ENCODE data around the gene SEPTIN8.

SEPTIN8 gene

DNA sequence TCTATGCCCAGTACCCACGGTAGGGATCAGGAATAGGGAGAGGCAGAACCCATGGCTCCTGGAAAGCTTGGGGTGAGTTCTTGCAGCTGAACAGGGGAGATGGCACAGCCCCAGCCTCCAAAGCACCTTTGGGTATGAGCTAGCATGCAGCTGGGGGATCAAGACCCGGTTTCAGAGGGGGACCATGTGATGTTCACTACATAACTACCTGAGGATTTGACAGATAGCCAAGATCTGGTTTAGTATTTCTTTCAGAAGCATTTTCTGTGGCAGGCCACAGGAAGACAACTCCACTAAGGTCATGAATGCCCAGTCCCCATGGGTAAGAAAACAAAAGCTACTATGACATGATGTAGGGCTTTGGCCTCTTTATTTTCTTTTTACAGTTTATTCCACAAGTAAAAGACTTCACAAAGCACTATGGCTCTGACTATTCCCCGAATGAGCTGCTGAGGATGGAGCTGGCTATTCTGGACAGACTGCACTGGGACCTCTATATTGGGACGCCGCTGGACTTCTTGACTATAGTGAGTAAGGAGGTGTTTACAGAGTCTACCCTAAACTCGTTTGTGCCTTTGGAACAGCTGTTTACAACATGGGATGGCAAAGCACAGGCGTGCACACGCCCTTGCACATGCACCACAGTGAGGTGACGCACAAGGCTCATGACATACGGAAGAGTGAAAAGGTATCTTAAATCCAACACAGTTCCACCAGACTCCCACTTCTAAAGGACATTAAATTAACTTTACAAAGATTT lies 26.4 kb downstream of the SEPTIN8 start:
- Mint-ChIP-seq H3K27ac (no peak overlapping the region), H3K27me3 (peaks cover 49% of the 10 kb centered on the region), H3K4me3 (no peak overlapping the region), H3K4me1 (ENCODE audit: low read depth) (no peaks in the 10 kb centered on the region), H3K36me3 (ENCODE audit: low read depth) (peaks cover 9% of the 10 kb centered on the region), H3K9me3 (no peaks in the 10 kb centered on the region)
- intact Hi-C loops (cut with micrococcal nuclease), result no loop called here

DNA sequence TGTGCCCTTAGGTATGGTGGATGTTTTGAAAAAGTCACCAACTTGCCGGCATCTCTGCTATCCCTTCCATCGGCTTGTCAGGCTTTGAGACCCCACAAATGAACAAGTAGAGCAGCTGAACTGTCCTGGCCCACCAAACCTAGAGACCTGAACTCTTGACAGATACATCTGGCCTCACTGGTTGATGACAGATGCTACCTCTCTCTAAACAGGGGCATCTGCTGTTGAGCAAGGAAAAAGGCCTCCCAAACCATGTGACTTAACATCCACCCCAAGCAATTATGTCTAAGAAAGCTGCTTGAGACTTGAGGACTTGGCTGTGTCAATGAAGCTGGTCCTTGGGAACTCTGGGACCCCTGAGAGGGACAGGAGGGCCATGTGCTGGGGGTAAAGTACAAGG lies 27.5 kb downstream of the SEPTIN8 start:
- intact Hi-C loops (cut with micrococcal nuclease), result no loop called here
- Mint-ChIP-seq H3K9me3 (no peaks in the 10 kb centered on the region), H3K27ac (no peak overlapping the region), H3K4me3 (no peak overlapping the region), H3K36me3 (ENCODE audit: low read depth) (peaks cover 9% of the 10 kb centered on the region), H3K27me3 (peaks cover 59% of the 10 kb centered on the region), H3K4me1 (ENCODE audit: low read depth) (no peaks in the 10 kb centered on the region)

DNA sequence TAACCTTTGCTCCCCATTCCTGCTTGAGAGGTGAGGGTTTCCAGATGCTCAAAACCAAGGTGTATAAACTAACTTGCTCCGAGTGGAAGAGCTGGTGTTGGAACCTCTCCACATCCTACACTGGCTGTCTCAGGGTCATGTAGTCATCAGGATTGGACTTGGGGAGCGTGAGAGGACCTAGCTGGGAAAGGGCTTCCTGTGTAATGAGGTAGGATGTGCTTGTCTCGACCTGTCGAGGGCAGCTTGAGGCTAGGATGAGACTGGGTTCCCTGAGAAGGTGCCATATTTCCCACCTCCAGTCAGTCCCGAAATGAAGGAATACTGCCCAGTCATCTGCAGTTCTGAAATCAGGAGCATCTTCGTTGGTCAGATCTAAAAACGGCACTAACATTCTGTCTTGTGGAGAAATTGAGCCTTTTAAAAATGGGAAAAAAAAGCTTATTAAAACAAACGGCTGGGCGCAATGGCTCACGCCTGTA lies 28.5 kb downstream of the SEPTIN8 start:
- H3K4me3 Mint-ChIP-seq, result no peak overlapping the region
- no peaks in the 10 kb centered on the region for H3K9me3 Mint-ChIP-seq
- intact Hi-C loops (cut with micrococcal nuclease), result no loop called here
- H3K4me1 Mint-ChIP-seq (ENCODE audit: low read depth), result no peaks in the 10 kb centered on the region
- H3K27me3 Mint-ChIP-seq, result peaks cover 61% of the 10 kb centered on the region
- peaks cover 9% of the 10 kb centered on the region for H3K36me3 Mint-ChIP-seq (ENCODE audit: low read depth)
- no peak overlapping the region for H3K27ac Mint-ChIP-seq

DNA sequence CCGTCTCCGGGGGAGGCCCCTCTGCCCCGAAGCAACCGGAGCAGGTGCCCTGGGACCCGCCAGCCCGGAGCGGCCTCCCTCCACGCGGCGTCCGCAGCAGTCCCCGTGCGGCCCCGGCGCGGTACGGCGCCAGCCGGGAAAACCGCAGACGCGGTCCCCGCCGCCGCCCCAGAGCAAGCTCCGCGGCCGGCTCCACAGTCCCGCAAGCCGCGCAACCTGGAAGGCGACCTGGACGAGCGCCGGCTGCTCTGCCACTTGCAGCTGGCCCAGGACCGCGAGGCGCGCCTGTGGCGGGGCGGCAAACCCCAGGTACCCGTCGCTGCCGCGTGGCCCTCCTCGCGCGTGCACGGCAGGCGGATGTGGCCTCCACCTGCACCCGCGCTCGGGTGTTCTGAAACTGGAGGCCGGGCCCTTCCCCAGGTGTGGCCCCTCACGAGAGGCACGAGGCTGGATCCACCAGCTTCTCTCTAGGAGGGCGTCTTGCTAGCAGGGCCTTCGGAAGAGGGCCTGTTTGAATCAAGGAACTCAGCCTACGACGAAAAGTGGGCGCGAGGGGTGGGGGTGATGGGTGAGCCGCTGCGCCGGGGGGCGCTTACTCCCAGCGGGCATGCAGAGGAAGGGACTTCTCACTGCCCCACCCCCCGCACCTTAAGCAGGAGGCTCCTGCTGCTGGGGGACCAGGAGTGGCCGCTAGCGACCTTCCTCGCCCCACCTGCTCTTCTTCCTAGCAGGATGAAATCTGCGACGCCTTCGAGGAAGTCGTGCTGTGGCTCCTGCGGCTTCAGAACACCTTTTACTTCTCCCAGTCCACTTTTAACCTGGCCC lies 29.2 kb downstream of the SEPTIN8 start:
- no peak overlapping the region for H3K4me3 Mint-ChIP-seq
- peaks cover 67% of the 10 kb centered on the region for H3K27me3 Mint-ChIP-seq
- no peak overlapping the region for H3K27ac Mint-ChIP-seq
- H3K36me3 Mint-ChIP-seq (ENCODE audit: low read depth), result peaks cover 9% of the 10 kb centered on the region
- intact Hi-C loops (cut with micrococcal nuclease), result no loop called here
- no peaks in the 10 kb centered on the region for H3K9me3 Mint-ChIP-seq
- H3K4me1 Mint-ChIP-seq (ENCODE audit: low read depth), result no peaks in the 10 kb centered on the region

DNA sequence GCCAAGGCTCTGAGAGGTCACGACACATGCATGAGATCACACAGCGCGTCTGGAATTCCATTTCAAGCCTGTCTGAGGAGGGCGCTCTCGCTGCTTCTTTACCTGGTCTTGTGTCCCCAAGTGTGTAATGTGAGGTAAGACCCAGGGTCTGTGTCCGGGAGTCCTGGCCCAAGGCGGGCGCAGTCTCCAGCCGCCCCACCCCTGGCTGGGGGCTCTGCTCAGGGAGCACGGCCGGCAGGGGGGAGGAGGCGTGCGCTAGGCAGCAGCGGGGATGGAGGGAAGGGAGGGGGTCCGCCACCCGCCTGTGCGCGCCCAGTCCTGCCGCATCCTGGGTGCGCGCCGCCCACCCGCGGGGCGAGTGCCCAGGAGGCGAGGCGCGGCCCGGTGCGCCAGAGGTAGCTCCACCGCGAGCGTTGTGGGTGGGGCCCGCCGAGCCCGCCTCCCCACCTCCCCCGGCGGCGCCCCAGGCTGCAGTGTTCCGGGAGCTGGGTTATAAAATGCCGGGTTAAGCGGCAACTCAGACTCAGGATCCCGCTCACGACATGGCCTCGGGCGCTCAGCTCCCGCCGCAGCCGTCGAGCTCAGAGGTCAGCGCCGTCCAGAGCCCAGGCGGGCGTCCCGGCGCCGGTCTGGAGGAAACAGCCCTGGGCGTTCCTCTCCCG lies 30.0 kb downstream of the SEPTIN8 start, which contains the start of gene CCNI2:
Gene CCNI2 (plus strand): TSS at position 473 of the 662 bp plus-strand sequence. CDS start 70 bp downstream, at position 543.
- Mint-ChIP-seq H3K4me3 (no peak within 1 kb of the TSS), H3K27me3 (peaks cover 68% of the 10 kb centered on the region), H3K9me3 (peaks cover 4% of the 10 kb centered on the region), H3K27ac (no peak within 1 kb of the TSS), H3K4me1 (ENCODE audit: low read depth) (no peaks in the 10 kb centered on the region), H3K36me3 (ENCODE audit: low read depth) (peaks cover 8% of the 10 kb centered on the region)
- intact Hi-C loops (cut with micrococcal nuclease), result no loop called here

DNA sequence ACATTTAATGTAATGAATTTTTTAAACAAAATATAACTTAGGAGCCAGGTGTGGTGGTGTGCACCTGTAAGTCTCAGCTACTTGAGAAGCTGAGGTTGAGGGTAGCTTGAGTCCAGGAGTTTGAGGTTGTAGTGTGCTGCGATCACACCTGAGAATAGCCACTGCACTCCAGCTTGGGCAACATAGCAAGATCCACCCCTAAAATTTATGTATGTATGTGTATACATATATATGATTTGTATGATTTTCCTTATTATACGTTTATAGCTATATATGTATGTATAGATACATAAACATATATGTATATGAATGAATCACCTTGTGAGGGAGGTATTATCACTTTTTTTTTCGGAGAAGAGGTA lies 30.5 kb downstream of the SEPTIN8 start:
- no peak overlapping the region for H3K4me3 Mint-ChIP-seq
- no peak overlapping the region for H3K27ac Mint-ChIP-seq
- H3K4me1 Mint-ChIP-seq (ENCODE audit: low read depth), result no peaks in the 10 kb centered on the region
- H3K9me3 Mint-ChIP-seq, result peaks cover 5% of the 10 kb centered on the region
- intact Hi-C loops (cut with micrococcal nuclease), result no loop called here
- H3K36me3 Mint-ChIP-seq (ENCODE audit: low read depth), result peaks cover 2% of the 10 kb centered on the region
- peaks cover 71% of the 10 kb centered on the region for H3K27me3 Mint-ChIP-seq

DNA sequence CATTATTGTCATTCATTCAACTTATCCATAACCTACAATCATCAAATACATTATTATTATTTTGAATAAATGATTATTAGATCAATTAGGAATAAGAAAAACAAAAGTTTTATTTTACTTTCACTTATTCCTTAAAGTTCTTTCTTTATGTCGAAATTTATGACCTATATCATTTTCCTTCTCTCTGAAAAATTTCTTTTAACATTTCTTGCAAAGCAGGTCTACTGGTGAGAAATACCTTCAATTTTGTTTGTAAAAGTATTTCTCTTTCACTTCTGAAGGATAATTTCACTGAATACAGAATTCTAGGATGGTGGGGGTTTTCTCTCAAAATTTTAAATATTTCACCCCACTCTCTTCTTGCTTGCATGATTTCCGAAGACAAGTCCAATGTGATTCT lies 32.4 kb downstream of the SEPTIN8 start:
- peaks cover 5% of the 10 kb centered on the region for H3K9me3 Mint-ChIP-seq
- intact Hi-C loops (cut with micrococcal nuclease), result no loop called here

DNA sequence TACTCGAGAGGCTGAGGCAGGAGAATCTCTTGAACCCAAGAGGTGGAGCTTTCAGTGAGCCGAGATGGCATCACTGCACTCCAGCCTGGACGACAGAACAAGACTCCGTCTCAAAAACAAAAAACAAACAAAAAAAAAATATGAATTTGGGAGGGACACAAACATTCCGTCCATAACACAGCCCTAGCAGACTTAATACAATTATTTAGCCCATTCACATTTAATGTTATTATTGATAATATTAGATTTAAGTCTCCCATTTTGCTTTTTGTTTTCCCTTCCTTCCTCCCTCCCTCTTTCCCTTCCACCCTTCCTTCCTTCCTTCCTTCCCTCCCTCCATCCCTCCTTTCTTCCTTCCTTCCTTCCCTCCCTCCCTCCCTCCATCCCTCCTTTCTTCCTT lies 34.4 kb downstream of the SEPTIN8 start:
- Mint-ChIP-seq H3K36me3 (ENCODE audit: low read depth) (no peaks in the 10 kb centered on the region), H3K4me3 (no peak overlapping the region), H3K27me3 (peaks cover 66% of the 10 kb centered on the region), H3K27ac (no peak overlapping the region), H3K4me1 (ENCODE audit: low read depth) (peaks cover 7% of the 10 kb centered on the region), H3K9me3 (peaks cover 5% of the 10 kb centered on the region)
- intact Hi-C loops (cut with micrococcal nuclease), result no loop called here

More for the DNA sequence above, 32.4 kb downstream of the SEPTIN8 start:
- Mint-ChIP-seq H3K4me1 (ENCODE audit: low read depth) (no peaks in the 10 kb centered on the region), H3K27ac (no peak overlapping the region), H3K4me3 (no peak overlapping the region), H3K36me3 (ENCODE audit: low read depth) (no peaks in the 10 kb centered on the region), H3K27me3 (peaks cover 73% of the 10 kb centered on the region)

DNA sequence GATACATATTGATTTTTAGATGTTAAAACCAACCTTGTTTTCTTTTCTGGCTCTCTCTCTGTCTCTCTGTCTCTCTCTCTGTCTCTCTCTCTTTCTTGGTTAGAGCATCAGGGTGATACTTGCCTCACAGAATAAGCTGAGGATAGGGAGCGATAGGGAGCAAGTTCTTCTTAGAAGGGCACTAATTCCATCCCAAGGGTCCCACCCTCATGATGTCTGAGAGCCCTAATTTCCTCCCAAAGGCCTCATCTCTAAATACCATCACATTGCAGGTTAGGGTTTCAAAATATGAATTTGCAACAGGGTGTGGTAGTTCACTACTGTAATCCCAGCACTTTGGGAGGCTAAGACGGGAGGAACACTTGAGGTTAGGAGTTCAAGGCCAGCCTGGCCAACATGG lies 34.9 kb downstream of the SEPTIN8 start:
- intact Hi-C loops (cut with micrococcal nuclease), result no loop called here
- Mint-ChIP-seq H3K4me1 (ENCODE audit: low read depth) (peaks cover 10% of the 10 kb centered on the region), H3K9me3 (peaks cover 5% of the 10 kb centered on the region), H3K27me3 (peaks cover 63% of the 10 kb centered on the region), H3K4me3 (no peak overlapping the region), H3K36me3 (ENCODE audit: low read depth) (peaks cover 4% of the 10 kb centered on the region), H3K27ac (no peak overlapping the region)

DNA sequence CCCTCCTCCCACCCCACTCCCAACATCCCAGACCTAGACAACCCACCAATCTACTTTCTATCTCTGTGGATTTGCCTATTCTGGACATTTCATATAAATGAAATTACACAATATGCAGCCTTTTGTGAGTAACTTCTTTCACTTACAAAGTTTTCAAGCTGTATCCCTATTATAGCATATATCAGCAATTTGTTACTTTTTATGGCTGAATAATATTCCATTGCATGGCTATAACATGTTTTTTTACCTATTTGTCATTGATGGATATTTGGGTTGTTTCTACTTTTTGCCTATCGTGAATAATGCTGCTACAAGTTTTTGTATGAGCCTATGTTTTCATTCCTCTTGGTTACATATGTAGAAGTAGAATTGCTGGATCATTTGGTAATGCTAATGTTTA lies 37.8 kb downstream of the SEPTIN8 start:
- no peak overlapping the region for H3K4me3 Mint-ChIP-seq
- intact Hi-C loops (cut with micrococcal nuclease), result no loop called here
- peaks cover 5% of the 10 kb centered on the region for H3K9me3 Mint-ChIP-seq
- peaks cover 5% of the 10 kb centered on the region for H3K36me3 Mint-ChIP-seq (ENCODE audit: low read depth)
- H3K27ac Mint-ChIP-seq, result no peak overlapping the region
- peaks cover 47% of the 10 kb centered on the region for H3K27me3 Mint-ChIP-seq
- H3K4me1 Mint-ChIP-seq (ENCODE audit: low read depth), result peaks cover 10% of the 10 kb centered on the region

DNA sequence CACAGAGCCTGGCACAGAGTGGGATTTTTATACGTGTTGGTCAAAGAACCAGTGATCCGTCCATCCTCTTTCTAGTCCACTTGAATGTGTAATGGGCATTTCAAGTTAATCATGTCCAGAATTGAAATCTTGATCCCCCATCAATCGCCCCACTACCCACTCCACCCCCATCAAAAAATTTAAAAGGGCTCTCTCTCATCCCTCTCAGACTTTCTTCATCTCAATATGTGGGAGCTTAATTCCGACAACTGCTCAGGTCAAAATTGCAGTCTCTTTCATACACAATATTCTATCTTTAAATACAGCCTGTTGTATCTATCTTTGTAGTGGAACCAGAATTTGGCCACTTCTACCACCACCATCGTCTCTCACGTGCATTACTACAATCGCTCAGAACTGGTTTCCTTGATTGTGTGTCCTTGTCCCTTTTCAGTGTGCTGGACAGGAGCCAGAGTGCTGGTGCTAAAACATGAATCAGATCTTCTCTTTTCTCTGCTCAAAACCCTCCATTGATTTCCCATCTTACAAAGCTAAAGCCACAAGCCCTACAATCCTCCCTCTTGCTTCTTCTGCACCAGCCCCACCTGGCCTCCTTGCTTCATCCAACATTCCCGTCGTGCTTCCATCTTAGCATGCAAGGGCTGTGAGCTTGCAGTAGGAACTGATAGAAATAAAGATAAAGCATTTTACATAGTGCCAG lies 38.9 kb downstream of the SEPTIN8 start:
- H3K9me3 Mint-ChIP-seq, result peaks cover 5% of the 10 kb centered on the region
- peaks cover 5% of the 10 kb centered on the region for H3K36me3 Mint-ChIP-seq (ENCODE audit: low read depth)
- H3K4me1 Mint-ChIP-seq (ENCODE audit: low read depth), result peaks cover 10% of the 10 kb centered on the region
- H3K4me3 Mint-ChIP-seq, result peak overlapping the region; percentile 85
- H3K27ac Mint-ChIP-seq, result no peak overlapping the region
- H3K27me3 Mint-ChIP-seq, result peaks cover 42% of the 10 kb centered on the region
- intact Hi-C loops (cut with micrococcal nuclease), result no loop called here

DNA sequence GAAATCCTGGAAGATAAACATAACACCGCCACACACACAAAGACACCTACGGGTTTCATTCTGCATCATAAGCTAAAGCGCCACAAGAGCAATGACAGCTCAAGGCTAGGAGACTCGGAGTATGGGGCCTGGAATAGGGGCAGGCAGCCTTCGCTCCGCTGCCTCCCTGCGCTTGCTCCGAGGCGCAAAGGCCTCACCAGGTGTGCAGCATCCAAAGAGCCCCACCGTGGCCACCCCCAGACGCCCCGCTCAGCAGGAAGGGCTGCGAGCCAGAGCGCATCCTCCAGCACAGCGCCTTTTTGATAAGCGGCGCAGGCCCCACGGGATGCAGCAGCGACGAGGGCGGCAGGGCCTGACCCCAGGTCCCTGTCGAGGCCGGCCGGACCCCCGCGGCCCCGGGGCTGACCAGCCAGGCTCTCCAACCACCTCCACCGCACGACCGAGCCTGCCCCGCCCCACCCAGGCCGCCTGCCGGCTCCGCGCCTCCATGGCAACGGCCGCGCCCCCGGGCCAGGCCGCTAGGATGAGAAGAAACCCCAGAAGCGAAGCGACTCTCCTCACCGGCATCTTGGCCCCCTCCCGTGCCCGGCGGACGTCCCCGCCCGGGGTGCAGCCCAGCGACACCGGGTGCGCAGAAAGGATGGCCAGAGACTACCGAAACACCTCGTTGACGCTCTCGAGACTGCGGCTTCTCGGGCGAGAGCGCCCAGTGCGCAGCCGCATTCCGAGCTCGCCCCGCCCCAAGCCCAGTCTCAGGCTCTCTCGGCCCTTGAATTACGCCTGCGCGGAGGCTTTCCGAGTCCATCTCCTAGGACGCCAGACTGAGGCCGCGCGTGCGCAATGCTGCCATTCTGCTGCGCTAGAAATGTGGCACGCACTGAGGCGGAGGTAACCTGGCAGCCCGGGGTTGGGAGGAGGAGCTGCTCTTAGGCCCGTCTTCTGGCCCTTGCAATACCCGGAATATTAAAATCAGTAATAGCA lies 39.9 kb downstream of the SEPTIN8 start, which contains the start of gene KIF3A:
Gene KIF3A (minus strand): TSS at position 694 of the 981 bp plus-strand sequence. CDS start 127 bp downstream, at position 567.
- H3K36me3 Mint-ChIP-seq (ENCODE audit: low read depth), result peaks cover 5% of the 10 kb centered on the region
- H3K9me3 Mint-ChIP-seq, result peaks cover 1% of the 10 kb centered on the region
- peak within 1 kb of the TSS; percentile 57 for H3K27ac Mint-ChIP-seq
- peaks cover 35% of the 10 kb centered on the region for H3K27me3 Mint-ChIP-seq
- peaks cover 10% of the 10 kb centered on the region for H3K4me1 Mint-ChIP-seq (ENCODE audit: low read depth)
- intact Hi-C loops (cut with micrococcal nuclease), result no loop called here
- H3K4me3 Mint-ChIP-seq, result peak within 1 kb of the TSS; percentile 85
